Activated CD8-positive, alpha-beta memory T cell treated with anti-CD3 and anti-CD28 coated beads for 48 hours (primary cell): ENCODE results near the gene RPL29.
A peak's percentile ranks its signal among the peaks of the same experiment; 100 is the strongest.
"Not testable (repeated sequence)": the region's sequence is repeated elsewhere in the genome, so short reads cannot be mapped to it uniquely, and the experiment has no call there.

Experiments used
- DNase-seq, 3 experiments: peaks; one replicate each; pipeline ENCODE4 v3.0.0-alpha.2; 2020; ENCODE audit warnings: low read depth in 2 of 3, low spot score in 2 of 3

RPL29 gene

DNA sequence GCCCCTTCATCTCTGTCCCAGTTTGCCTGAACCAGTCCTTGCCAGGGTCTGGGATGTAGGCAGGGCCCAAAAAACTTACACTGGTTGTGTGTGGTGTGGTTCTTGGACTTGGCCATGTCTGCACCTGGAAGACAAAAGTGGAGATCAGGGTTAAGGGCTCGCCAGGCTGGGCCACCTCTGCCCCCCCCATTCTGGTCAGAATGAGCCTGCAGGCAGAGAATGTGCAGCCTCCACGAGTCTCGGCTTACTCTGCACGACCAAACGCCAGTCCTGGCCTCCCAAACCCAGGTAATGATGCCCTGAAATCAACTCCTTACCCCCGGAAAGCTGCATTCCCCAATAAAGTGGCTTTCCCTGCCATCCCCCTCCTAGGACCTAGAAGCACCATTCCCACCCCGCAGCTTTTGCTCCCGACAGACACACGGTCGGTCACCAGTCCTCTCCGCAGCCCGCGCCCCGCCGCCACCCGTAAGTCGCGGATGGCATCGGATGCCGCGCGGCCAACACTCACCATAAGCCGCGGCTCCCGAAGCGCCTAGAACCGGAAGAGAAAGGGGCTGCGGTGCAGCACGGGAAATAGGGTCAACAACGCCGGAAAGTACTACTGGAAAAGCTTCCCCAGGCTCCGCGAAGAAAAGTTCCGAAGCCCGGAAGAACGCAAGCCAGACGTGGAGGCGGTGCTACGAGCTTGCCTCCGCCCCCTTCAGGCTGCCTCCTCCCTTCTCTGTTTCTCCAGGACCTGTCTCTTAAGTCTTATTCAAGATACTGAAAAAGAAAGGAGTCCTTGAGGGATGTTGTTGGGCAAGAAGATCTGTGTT, at the start of gene RPL29:
Gene RPL29 (minus strand): TSS at position 550 of the 818 bp plus-strand sequence. CDS start 434 bp downstream, at position 116.
- DNase-seq: peak; percentile 64 to 80 (median 74)

DNA sequence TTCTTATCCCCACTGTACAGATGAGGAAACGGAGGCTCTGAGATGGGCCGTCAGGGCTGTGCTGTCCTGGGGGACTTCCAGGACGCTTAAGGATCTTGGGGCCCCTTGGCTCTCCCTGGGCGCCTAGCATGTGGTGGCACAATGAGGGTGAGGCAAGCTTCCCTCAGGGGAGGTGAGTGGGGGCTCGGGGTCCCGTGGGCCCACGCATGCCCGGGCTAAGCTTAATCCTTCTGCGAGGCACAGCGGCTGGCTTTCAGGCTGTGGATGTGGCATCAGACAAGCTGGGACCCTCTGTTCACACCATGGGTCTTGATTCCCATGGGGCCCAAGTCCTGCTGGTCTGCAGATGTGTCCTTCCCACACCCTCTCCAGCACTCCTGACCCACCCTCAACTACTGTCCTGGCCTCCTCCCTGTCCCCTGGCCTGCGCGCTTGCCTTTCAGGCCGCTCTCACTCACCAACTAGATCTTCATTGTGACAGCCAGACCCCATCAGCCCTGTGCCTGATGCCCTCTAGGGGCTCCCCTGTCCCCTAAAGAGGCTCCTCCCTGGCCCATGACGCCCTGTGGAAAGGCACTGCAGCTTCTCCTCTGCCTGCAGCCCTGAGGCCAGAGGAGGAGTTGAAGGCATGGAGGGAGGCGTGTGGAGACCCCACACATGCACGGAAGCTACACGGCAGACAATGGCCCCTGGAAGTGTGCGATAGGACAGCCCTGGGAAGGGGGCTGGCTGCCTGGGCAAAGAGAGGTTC, 49.3 kb upstream of the RPL29 start:
- DNase-seq: no peak

DNA sequence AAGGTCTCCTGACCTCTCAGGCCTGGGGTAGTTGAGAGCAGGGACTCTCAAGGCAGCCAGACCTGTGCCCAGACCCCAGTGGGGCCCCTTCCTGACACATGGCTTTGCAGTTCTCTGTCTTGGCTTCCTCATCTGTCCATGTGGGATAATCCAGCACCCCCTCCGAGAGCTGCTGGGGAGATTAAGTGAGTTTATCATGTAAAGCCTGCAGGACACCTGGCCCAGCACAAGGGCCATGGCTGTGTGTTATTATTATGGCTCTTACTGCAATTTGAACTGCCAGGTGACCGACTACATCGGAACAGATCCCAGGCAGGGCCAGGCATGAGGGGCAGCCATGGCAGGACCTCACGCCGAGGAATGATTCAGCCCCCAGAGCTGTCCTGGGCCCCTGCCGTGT, 48.1 kb upstream of the RPL29 start:
- DNase-seq: no peak

DNA sequence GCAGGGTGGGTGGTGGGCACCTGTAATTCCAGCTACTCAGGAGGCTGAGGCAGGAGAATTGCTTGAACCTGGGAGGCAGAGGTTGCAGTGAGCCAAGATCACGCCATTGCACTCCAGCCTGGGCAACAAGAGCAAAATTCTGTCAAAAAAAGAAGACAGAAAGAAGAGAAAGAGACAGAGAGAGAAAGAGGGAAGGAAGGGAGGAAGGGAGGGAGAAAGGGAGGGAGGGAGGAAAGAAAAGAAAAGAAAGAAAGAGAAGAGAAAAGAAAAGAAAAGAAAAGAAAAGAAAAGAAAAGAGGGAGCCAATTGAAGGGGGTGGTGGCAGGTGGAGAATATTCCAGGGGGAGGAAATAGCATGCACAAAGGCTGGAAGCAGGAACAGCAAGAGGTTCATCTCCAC, 47.3 kb upstream of the RPL29 start:
- DNase-seq: not testable (repeated sequence)

DNA sequence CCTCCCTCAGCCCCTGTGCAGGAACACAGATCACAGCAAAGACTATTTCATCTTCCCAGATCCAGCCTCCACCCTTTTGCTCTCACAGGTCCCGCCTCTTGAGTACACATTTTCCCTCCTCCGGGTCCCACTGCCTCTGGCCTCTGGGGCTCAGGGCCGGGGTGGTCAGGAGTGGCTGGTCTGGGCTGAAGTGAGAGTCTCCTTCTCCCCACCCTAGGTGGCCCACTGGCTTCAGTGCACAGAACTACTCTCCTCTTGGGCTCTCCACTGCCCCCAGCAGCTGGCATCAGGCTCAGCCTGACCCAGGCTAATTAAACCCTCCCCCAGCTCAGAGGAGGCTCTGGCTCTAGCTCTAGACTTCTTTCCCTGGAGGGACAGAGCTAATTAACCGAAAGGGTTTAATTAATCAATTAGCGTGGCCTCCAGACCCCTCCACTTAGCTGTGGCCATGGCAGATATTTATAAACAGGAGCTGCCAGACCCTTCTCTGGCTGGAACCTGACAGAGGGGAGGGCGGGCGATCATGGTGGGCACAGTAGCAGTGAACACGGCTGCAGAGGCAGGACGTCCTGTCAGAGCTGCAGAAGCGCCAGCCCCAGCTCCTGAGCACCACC, 45.5 kb upstream of the RPL29 start:
- no peak for DNase-seq

DNA sequence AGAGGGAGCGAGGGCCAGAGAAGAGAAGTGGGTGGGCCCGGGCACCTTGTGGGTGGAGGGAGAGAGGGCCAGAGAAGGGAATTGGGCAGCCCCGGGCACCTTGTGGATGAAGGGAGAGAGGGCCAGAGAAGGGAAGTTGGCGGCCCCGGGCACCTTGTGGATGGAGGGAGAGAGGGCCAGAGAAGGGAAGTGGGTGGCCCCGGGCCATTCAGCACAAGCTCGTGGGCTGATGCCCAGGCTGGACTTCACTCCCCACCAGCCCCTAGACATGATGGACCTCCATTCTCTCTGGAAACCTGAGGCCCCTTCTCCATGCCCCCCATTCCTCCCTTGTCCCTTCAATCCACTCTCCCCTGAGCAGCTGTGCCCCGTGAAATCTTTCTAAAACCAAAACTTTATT, 44.9 kb upstream of the RPL29 start:
- DNase-seq: no peak

DNA sequence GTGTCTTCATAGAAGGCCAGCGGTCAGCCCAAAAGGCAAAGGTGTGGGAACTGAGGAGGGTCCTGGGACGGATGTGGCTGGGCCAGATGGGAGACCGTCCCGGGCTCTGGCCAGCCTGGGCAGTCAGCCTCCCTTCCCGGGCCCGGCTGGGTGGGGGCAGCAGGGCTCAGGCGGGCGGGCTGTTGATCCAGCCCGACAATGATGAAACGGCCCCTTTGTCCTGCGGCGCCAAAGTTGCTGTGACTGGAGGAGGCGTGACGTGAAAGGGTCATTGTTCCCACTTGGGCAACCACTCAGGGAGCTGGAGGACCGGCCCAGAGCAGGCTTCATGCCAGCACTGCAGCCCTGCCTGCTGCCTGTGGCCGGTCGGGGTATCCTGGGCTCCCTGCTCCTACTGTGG, 44.2 kb upstream of the RPL29 start:
- DNase-seq: no peak

DNA sequence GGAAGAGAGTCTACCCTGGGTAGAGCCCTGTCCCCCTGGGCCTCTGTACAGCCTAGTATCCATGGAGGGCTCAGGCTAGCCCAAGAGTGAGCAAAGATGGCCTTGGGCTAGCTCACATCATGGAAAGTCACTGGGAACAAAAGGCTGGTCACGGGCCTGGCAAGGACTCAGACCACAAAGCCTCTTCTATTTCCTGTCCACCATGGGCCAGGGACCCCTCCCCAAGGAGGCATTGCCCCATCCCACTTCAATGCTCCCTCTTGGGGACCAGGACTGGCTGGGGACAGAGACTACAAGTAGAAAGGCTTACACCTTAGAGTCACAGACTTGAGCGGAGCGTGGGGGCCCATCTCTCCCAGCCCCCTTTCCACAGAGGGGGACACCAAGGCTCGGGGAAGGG, 43.7 kb upstream of the RPL29 start:
- no peak for DNase-seq

DNA sequence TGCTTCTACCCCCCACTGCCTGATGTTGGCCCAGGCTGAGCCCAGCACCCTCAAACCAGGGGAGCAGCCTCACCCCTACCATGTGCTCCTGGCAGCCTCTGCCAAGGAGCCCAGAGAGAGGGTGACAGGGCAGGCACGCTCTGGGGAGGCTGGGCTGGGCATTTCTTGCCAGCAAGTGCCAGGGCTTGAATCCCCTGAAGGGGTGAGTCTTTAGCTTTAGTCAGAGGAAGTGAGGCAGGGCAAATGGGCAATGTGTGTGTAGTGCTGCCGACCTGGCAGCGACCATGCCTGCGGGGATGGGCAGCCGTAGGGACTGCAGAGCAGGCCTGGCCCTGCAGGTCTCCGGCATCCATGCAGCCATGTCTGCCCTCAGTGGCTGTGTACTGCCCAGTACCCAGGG, 42.5 kb upstream of the RPL29 start:
- DNase-seq: no peak

DNA sequence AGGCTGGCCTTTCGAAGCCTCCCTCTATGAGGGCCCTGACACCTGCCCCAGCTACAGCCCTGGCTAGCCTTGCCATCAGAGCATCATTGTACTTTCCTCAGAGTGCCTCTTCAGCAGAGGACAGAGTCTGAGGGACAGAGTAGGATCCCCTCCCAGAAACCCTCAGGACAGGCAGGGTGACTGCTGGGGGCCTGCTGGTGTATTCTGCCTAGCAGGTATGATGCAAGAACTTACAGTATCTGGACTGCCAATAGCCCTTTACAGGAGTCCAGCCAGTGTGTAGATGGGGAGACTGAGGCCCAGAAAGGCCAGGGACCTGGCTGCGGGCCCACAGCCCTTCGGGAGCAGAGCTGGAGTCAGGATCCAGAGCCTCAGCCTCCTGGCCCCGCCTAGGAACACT, 41.6 kb upstream of the RPL29 start:
- no peak for DNase-seq

DNA sequence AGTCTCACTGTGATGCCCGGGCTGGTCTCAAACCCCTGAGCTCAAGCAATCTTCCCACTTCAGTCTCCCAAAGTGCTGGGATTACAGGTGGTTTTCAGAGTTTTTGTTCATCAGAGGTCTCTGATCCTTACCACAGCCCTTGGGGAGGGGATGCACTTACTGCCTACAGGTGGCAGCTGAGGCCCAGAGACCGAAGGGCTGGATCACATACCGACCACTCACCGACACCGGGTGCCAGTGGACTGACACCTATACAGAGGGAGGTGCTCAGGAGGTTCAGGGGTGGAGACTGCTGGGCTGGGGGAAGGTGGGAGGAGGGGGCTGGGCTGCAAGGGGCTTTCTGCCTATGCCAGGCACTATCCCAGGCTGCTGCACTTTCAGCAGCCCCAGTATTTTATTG, 41.1 kb upstream of the RPL29 start:
- no peak for DNase-seq

DNA sequence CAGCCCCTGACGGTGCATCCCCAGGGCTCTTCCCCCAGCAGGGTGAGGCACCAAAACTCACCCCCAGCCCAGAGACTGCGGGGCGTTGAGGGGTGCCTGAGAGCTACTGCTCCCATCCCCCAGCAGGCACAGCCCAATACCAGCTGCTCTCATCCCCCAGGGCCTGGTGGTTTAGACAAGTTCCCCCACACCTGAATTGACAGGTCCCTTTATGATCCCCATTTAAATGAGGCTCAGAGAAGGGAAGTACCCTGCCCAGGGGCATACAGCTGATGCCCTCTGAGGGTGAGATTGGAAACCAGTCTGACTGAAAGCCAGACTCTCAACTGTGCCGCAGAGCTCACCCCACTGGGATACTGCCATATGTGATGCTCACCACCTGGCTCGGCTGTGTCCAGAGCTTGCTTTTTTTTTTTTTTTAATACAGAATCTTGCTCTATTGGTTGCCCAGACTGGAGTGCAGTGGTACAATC, 40.6 kb upstream of the RPL29 start:
- DNase-seq: no peak

DNA sequence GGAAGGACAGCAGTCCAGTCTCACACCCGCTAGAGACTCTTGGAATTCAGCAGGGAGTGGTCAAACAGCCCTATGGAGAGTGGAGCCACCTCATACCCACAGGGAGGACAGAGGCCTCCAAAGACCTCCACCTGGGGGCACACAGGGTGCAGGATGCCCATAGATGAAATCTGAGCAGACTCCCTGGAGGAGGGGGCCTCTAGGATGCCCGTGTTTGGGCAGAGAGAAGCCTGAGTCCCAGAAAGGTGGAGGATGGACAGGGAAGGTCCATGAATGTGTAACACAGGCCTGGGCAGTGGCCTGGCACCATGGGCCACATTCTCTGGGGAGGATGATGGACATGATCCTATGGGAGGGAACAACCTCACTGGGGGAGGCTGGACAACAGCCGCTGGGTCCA, 39.0 kb upstream of the RPL29 start:
- DNase-seq: no peak

DNA sequence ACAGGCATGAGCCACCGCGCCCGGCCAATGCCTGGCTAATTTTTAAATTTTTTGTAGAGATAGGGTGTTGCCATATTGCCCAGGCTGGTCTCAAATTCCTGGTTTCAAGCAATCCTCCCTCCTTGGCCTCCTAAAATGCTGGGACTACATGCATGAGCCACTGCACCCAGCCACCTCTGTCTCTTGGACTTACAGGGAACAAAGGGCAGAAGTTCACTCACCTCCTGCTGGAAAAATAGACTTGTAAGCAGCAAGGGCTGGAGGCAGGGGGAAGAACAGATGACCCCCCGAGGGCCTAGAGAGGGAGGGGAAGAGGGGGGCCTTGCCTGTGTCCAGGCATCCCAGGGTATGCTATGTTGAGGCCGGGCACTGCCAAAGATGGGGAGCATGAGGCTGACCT, 38.5 kb upstream of the RPL29 start:
- DNase-seq: no peak

DNA sequence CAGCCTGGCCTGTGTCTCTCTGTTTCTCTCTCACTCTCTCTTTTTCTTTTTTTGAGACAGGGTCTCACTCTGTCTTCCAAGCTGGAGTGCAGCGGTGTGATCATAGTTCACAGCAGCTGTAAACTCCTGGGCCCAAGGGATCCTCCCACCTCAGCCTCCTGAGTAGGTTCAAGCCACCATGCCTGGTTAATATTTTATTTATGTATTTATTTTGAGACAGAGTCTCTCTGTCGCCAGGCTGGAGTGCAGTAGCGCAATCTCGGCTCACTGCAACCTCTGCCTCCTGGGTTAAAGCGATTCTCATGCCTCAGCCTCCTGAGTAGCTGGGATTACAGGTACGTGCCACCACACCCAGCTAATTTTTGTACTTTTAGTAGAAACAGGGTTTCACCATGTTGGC, 38.1 kb upstream of the RPL29 start:
- DNase-seq: not testable (repeated sequence)

DNA sequence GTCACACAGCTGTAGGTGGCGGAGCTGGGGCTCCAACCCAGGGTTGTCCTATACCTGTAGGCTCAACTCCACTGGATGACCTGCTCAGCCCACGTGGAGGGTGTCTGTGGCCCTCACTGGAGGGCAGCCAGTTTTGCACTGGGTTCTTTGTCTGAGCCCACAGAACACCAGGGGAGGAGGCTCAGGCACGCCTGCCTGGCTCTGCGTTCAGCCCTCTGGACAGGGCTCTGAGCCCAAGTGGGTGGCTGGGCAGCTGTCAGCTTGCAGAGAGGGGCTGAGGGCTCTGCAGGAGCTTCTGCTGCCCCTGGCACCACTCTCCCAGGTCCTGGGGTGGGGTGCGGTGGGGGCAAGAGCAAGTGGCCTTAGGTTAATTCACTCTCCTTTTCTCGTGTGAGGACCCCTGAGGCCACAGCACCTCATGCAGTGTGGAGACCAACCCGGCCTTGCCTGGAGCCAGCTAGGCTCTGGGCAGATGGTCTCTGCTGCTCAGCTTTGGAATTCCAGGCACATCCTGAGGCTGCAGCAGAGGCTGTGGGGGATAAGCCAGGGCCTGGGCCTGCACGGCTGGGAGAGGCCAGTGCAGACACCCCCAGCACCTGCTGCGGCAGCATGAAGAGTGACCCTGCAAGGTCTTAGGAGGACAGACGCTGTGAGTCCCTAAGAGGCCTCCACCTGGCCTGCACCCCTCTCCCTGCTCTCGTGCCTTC, 37.2 kb upstream of the RPL29 start:
- no peak for DNase-seq

DNA sequence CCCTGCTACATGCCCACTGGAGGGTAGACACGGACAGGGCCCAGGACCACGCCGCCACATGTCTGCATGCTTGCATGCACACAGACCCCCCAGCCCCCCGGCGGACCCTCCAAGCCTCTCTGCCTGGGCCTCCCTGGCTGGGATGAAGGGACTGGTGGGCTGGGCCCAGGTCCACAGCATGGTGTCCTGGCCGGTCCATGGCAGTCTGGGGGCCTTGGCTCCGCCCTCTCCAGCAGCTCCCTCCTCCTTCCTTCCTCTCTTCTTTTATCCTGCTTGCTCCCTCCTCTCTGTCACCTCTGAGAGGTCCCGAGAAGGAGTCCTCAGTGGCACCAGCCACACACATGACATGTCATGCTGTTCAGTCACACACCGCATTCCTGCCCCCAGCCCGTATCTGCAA, 36.2 kb upstream of the RPL29 start:
- DNase-seq: no peak

DNA sequence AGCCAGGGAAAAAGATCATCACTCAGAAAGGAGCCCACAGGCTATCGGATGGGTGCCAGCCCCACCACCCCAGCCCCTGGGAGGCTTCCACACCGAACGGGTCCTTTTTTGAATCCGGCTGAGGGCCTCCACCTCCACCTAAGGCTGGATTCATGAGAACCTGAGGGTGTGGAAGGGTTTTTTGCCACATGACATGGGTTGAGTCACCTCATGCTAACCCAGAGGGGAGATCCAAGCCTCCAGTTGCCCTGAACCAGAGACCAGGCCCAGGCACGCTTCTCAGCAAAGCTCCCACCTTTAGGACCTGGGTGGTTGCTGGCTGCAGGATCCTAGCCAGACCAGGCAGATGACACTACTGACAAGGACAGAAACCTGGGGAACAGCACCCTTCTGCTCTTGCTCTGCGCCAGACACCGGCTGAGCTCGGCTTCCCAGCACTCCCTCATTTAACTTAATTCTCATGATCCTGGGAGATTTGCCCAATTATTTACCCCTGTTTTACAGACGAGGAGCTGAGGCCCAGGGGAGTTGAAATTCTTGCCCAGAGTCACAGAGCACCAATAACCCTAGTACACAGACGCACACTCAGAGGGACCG, 35.1 kb upstream of the RPL29 start:
- DNase-seq: no peak

DNA sequence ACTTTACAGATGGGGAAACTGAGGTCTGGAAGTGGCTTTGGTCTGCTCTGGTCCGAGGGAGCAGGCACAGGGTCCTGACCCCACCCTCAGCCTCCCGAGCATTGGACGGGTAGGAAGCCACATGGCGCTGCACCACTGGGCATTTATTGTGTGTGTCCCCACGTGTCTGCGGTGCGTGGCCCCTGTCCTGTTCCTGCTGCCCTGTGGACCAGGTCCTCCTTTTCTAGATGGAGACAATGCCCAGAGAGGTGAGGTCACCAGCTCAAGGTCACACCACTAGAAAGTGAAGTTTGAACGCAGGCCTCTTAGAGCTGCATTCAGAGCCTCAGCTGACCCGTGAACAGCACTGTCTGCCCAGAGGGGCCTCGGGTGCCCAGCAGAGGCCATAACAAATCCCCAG, 33.8 kb upstream of the RPL29 start:
- DNase-seq: no peak

DNA sequence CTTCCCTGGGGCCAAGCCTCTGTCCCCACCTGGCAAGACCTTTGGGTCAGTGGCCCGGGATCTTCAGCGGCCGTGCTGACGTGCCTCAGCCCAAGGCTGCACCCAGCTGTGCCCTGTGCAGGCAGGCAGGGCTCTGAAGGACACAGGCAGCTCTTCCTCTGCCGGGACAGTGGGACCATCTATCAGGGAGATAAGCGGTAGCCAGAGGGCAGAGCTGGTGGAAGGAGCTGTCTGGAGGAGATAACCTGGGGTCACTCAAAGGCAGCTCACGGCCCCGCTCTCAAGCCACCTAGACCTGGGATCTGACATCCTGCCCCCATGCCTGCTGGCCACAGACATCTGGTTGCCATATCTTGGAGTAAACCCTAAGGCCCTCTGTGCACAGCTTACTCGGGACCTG, 33.4 kb upstream of the RPL29 start:
- no peak for DNase-seq

DNA sequence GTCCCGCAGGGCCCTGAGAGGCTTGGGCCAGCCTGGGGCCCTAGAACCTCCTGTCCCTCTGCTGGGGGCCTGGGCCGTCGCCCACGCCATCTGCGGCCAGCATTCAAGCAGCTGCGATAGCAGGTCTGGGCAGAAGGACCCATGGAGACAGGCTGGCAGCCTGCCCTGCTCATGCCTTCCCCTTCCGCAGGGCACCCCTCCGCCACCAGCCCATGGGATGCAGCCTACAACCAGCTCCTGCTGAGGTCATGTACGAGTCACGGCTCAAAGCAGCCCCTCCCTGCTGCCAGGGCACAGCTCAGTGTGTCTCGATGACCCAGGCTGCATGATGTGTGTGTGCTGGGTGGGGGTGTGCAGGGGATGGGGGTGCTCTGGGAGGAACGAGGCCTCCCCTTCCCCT, 32.9 kb upstream of the RPL29 start:
- DNase-seq: no peak
